Upper lobe of left lung (tissue), 4 donors: ENCODE results near the gene DDX18.

Source experiments
- EP300 ChIP-seq, 4 donors: sonication (generic); formaldehyde crosslinking; IDR thresholded peaks; one replicate each; pipeline ENCODE4 v1.5.1; 2017; ENCODE audit warnings: antibody characterized with exemption in 4 of 4, control low read depth in 2 of 4
- POLR2A ChIP-seq, 4 donors: fragments of 450-650 bp; IDR thresholded peaks; one replicate each; pipeline ENCODE4 v1.5.1; 2016 to 2017; ENCODE audit warnings: antibody characterized with exemption in 4 of 4, mild to moderate bottlenecking in 2 of 4
- POLR2AphosphoS5 ChIP-seq, 2 donors: sonication (generic); formaldehyde crosslinking; IDR thresholded peaks; one replicate each; pipeline ENCODE4 v1.5.1; 2017; ENCODE audit warnings: antibody characterized with exemption in 2 of 2
- TF ChIP-seq, protein P1 (sequence below), 6 experiments: fragments of 450-650 bp in 4 of 6; fragments of 200-600 bp in 2 of 6; sonication (generic) in 2 of 6; IDR thresholded peaks; one replicate each; pipeline ENCODE4 v1.5.1; 2016 to 2019; ENCODE audit warnings: antibody characterized with exemption in 6 of 6

GRCh38 chr2:117855886-117856285 is 41.4 kb downstream of the DDX18 start:
- TF ChIP-seq, protein P1, sequence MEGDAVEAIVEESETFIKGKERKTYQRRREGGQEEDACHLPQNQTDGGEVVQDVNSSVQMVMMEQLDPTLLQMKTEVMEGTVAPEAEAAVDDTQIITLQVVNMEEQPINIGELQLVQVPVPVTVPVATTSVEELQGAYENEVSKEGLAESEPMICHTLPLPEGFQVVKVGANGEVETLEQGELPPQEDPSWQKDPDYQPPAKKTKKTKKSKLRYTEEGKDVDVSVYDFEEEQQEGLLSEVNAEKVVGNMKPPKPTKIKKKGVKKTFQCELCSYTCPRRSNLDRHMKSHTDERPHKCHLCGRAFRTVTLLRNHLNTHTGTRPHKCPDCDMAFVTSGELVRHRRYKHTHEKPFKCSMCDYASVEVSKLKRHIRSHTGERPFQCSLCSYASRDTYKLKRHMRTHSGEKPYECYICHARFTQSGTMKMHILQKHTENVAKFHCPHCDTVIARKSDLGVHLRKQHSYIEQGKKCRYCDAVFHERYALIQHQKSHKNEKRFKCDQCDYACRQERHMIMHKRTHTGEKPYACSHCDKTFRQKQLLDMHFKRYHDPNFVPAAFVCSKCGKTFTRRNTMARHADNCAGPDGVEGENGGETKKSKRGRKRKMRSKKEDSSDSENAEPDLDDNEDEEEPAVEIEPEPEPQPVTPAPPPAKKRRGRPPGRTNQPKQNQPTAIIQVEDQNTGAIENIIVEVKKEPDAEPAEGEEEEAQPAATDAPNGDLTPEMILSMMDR (IDR thresholded peaks at IDR 0.05), result no peak
- TF ChIP-seq EP300 (IDR thresholded peaks at IDR 0.05) (no peak), POLR2A (IDR thresholded peaks at IDR 0.05) (no peak), POLR2AphosphoS5 (IDR thresholded peaks at IDR 0.05) (no peak)
